ENCODE results near the gene TAF4B. TPM values are rescaled to one million over a fixed set of nuclear protein-coding genes. Genes with fewer than 3 reads are reported as not detected.

The TAF4B gene
- total RNA-seq, 4 donors from 2014 or later = 6.7 to 28.2 (median 11.9) TPM

Small RNA genes within 50 kb of the gene (small RNA-seq; reads per million reads assigned to genes)
- gene RNU6-1289P = not detected

Other genes with a start within 250 kb of the TAF4B start
- gene SS18, start 135.8 kb upstream of the TAF4B start, total RNA-seq = 100 to 1,000 TPM in 1 of 4 donors, 10 to 100 TPM in 3; 34.7 to 188 (median 91.9) TPM
- gene PSMA8, start 92.6 kb upstream of the TAF4B start, total RNA-seq = not detected